Measurements from ENCODE around the gene ADAMTSL5. TPM values are rescaled to one million over a fixed set of nuclear protein-coding genes. Genes with fewer than 3 reads are reported as not detected.

Gene ADAMTSL5
- total and polyA plus RNA-seq, 2 of the 8 experiments (the other 6 are each of a cell fraction or from before 2014, with no cell fraction given): 0.82 to 0.99 TPM

DNA sequence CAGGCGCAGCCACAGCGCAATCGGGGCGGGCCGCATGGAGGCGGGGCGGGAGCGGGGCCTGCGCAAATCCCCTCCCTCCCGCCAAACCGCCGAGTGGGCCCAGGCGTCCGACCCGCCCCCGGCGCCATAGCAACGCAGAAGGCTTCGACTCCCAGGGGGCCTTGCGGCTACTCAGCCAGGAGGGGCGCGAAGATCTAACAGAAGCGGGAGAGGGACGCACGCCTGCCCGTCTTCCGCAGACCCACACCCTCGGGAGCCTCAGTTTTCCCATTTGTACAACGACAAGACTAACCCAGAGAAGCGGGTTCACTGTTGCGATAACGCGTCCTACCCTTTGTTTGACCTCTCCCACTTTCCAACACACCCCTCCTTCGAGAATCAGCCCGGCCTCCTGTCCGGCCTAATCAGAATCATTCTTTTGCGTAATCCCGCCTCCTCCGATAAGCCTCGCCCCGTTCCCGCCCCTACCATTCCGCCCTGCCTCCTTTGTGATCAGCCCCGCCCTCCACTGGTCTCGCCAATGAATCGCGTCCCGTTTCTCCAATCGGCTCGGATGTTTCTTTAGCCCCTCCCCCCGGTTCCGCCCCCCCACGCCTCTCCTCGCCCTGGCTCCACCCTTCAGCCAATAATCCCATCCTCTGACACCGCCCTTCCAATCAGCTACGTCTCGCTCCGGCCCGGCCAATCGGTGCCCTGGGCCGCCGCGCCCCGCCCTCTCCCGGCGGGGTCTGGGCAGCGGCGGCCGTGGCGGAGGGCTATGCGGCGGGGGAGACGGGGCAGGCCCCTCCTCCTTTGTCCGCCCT, 22.3 kb downstream of the ADAMTSL5 start, which contains the start of gene PCSK4 (continued):
- TF ChIP-seq EP300 (IDR thresholded peaks at IDR 0.05; ENCODE audit: borderline replicate concordance in 1 of 2, low read depth in 2 of 2, low read length in 2 of 2) (no peak), TAF7 (optimal IDR thresholded peaks at IDR 0.05; ENCODE audit: borderline replicate concordance, low read depth, low read length) (no peak), TCF12 (IDR thresholded peaks at IDR 0.05; ENCODE audit: low read depth, low read length) (no peak), SP2 (IDR thresholded peaks at IDR 0.05; ENCODE audit: low read length) (peak; percentile 10; the same call in 1 of the 2 replicates), TAF1 (IDR thresholded peaks at IDR 0.05; ENCODE audit: low read depth, low read length) (no peak), HDAC6 (IDR thresholded peaks at IDR 0.05; ENCODE audit: low read depth, low read length) (no peak), CREB1 (IDR thresholded peaks at IDR 0.05) (peak; percentile 8; the same call in 1 of the 2 replicates), SP4 (IDR thresholded peaks at IDR 0.05; ENCODE audit: low read length) (peak; percentile 90), SIN3A (conservative IDR thresholded peaks at IDR 0.05 in 1 of 2, IDR thresholded peaks at IDR 0.05 in 1 of 2; ENCODE audit: low read depth in 1 of 2, low read length in 2 of 2) (peak; percentile 32 to 94; a peak in 3 of 4 replicates), SIRT6 (IDR thresholded peaks at IDR 0.05; ENCODE audit: low read length) (no peak)
- TF ChIP-seq, protein P1, sequence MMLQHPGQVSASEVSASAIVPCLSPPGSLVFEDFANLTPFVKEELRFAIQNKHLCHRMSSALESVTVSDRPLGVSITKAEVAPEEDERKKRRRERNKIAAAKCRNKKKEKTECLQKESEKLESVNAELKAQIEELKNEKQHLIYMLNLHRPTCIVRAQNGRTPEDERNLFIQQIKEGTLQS (IDR thresholded peaks at IDR 0.05; ENCODE audit: insufficient read depth, low read depth, low read length): no peak
